ENCODE results near the gene PEX10. TPM values are rescaled to one million over a fixed set of nuclear protein-coding genes. Genes with fewer than 3 reads are reported as not detected.

Gene PEX10
- total RNA-seq, 2 donors from 2014 or later = 12.1 to 27.9 TPM

GRCh38 chr1:2363847-2364513 lies 48.4 kb downstream of the PEX10 start:
- no peak for DNase-seq (ENCODE audit: low spot score)
- no peak for ATAC-seq (ENCODE audit: insufficient number of reproducible peaks, low FRiP score, low read depth)
- no peak overlapping the region for H3K27ac ChIP-seq
- H3K9me3 ChIP-seq = no peaks in the 10 kb centered on the region
- H3K36me3 ChIP-seq = no peaks in the 10 kb centered on the region
- no peak overlapping the region for H3K4me3 ChIP-seq
- no peaks in the 10 kb centered on the region for H3K27me3 ChIP-seq (replicated peaks; ENCODE audit: insufficient read depth)
- TF ChIP-seq CTCF (IDR thresholded peaks at IDR 0.05) = no peak
- peaks cover 3 to 18% of the 10 kb centered on the region in 2 donors for H3K4me1 ChIP-seq (ENCODE audit: control insufficient read depth in 1 of 2, low read depth in 2 of 2)

GRCh38 chr1:2360588-2361364 lies 51.6 kb downstream of the PEX10 start:
- no peak for ATAC-seq (ENCODE audit: insufficient number of reproducible peaks, low FRiP score, low read depth)
- H3K27ac ChIP-seq = peak overlapping the region; percentile 8 to 31
- DNase-seq (ENCODE audit: low spot score) = no peak
- H3K27me3 ChIP-seq (replicated peaks; ENCODE audit: insufficient read depth) = no peaks in the 10 kb centered on the region
- H3K4me1 ChIP-seq (ENCODE audit: control insufficient read depth in 1 of 2, low read depth in 2 of 2) = peaks cover 3 to 20% of the 10 kb centered on the region in 2 donors
- no peak overlapping the region for H3K4me3 ChIP-seq
- H3K9me3 ChIP-seq = no peaks in the 10 kb centered on the region
- H3K36me3 ChIP-seq = peaks cover 3% of the 10 kb centered on the region
- TF ChIP-seq CTCF (IDR thresholded peaks at IDR 0.05) = no peak

GRCh38 chr1:2358651-2359640 lies 53.4 kb downstream of the PEX10 start:
- ATAC-seq (ENCODE audit: insufficient number of reproducible peaks, low FRiP score, low read depth) (no peak), DNase-seq (ENCODE audit: low spot score) (no peak)
- no peak overlapping the region for H3K27ac ChIP-seq

GRCh38 chr1:2358072-2358471 lies 54.3 kb downstream of the PEX10 start:
- no peak for ATAC-seq (ENCODE audit: insufficient number of reproducible peaks, low FRiP score, low read depth)
- Histone ChIP-seq H3K9me3 (no peaks in the 10 kb centered on the region), H3K4me3 (no peak overlapping the region), H3K27me3 (replicated peaks; ENCODE audit: insufficient read depth) (no peaks in the 10 kb centered on the region), H3K4me1 (ENCODE audit: control insufficient read depth in 1 of 2, low read depth in 2 of 2) (peaks cover 9 to 45% of the 10 kb centered on the region in 2 donors), H3K36me3 (peaks cover 3% of the 10 kb centered on the region), H3K27ac (no peak overlapping the region)
- no peak for TF ChIP-seq CTCF (IDR thresholded peaks at IDR 0.05)
- DNase-seq (ENCODE audit: low spot score) = no peak

More at GRCh38 chr1:2358651-2359640, 53.4 kb downstream of the PEX10 start:
- Histone ChIP-seq H3K36me3 (peaks cover 3% of the 10 kb centered on the region), H3K27me3 (replicated peaks; ENCODE audit: insufficient read depth) (no peaks in the 10 kb centered on the region), H3K4me3 (no peak overlapping the region), H3K4me1 (ENCODE audit: control insufficient read depth in 1 of 2, low read depth in 2 of 2) (peaks cover 6 to 36% of the 10 kb centered on the region in 2 donors), H3K9me3 (no peaks in the 10 kb centered on the region)
- TF ChIP-seq CTCF (IDR thresholded peaks at IDR 0.05) = no peak

Data from thoracic aorta (tissue), 2 donors.